Activated naive CD4-positive, alpha-beta T cell (primary cell): ENCODE results near the gene RIN3.
"Not testable (repeated sequence)": the region's sequence is repeated elsewhere in the genome, so short reads cannot be mapped to it uniquely, and the experiment has no call there.

Experiments
- DNase-seq, 4 experiments: peaks; one replicate each; lab custom pipeline; 2025; lab: John Stamatoyannopoulos, UW

Gene RIN3

GRCh38 chr14:92531106-92531873, 17.7 kb downstream of the RIN3 start:
- DNase-seq, result peak in 3 of 4 experiments; percentile 19 to 35 (median 25)

- DNase-seq, result no peak
Observed at GRCh38 chr14:92532490-92533163, 19.0 kb downstream of the RIN3 start.

- DNase-seq, result no peak
Observed at GRCh38 chr14:92534932-92535643, 21.5 kb downstream of the RIN3 start.

- DNase-seq, result not testable (repeated sequence)
Observed at GRCh38 chr14:92536231-92536630, 22.6 kb downstream of the RIN3 start.

- DNase-seq, result no peak
Observed at GRCh38 chr14:92538412-92538985, 24.9 kb downstream of the RIN3 start.

GRCh38 chr14:92539419-92539818, 25.8 kb downstream of the RIN3 start:
- DNase-seq, result no peak

- no peak for DNase-seq
Observed at GRCh38 chr14:92539875-92540274, 26.3 kb downstream of the RIN3 start.

- no peak for DNase-seq
Observed at GRCh38 chr14:92540472-92541048, 27.0 kb downstream of the RIN3 start.

- DNase-seq, result no peak
Observed at GRCh38 chr14:92542766-92543554, 29.4 kb downstream of the RIN3 start.

GRCh38 chr14:92544051-92544720, 30.6 kb downstream of the RIN3 start:
- DNase-seq, result no peak

- DNase-seq, result no peak
Observed at GRCh38 chr14:92546347-92547053, 32.9 kb downstream of the RIN3 start.

GRCh38 chr14:92549105-92549858, 35.7 kb downstream of the RIN3 start:
- no peak for DNase-seq

GRCh38 chr14:92549859-92550230, 36.3 kb downstream of the RIN3 start:
- no peak for DNase-seq

- no peak for DNase-seq
Observed at GRCh38 chr14:92551044-92551841, 37.7 kb downstream of the RIN3 start.

GRCh38 chr14:92552066-92552465, 38.5 kb downstream of the RIN3 start:
- DNase-seq, result no peak

GRCh38 chr14:92553438-92553837, 39.9 kb downstream of the RIN3 start:
- DNase-seq, result no peak

GRCh38 chr14:92555465-92556111, 42.0 kb downstream of the RIN3 start:
- DNase-seq, result no peak

- DNase-seq, result no peak
Observed at GRCh38 chr14:92556255-92556741, 42.7 kb downstream of the RIN3 start.
